IMR-90 (cell line): Measurements from ENCODE around the gene DDX42. TPM values are rescaled to one million over a fixed set of nuclear protein-coding genes. Genes with fewer than 3 reads are reported as not detected.
A peak's percentile ranks its signal among the peaks of the same experiment; 100 is the strongest.

Experiments used
- ATAC-seq: fragments of 200-7000 bp; cut with Tn5 transposase; 2 replicates; pipeline ENCODE4 v1.9.1; 2020; ENCODE audit warnings: low read depth, mild to moderate bottlenecking, moderate library complexity
- BruUV-seq: library from RNA; stranded (reverse); fragments of 400-500 nt; replicated peaks from 2 replicates; lab custom pipeline; 2021; lab: Mats Ljungman, UMichigan
- CTCF ChIA-PET: fragments of 300-600 bp; formaldehyde crosslinking; extraction: SDS; loops from one replicate; lab custom pipeline; 2021; ENCODE audit warnings: antibody characterized with exemption; lab: Yijun Ruan, JAX
- POLR2A ChIA-PET: fragments of 300-600 bp; sonication (Branson Sonifier 250); formaldehyde crosslinking; loops from one replicate; lab custom pipeline; 2022; ENCODE audit warnings: antibody characterized with exemption; ENCODE audit not compliant: unreplicated experiment; lab: Charles Lee
- DNase-seq: peaks from one replicate; pipeline ENCODE4 v3.0.0; 2013
- H2AFZ ChIP-seq: replicated peaks from 2 replicates; pipeline ENCODE3; 2013; ENCODE audit warnings: low read length, mild to moderate bottlenecking; ENCODE audit not compliant: poor library complexity
- H2AK5ac ChIP-seq: 2 replicates; pipeline ENCODE4 v1.6.1; 2013; ENCODE audit warnings: low read depth, low read length, inconsistent platforms
- H2AK9ac ChIP-seq: replicated peaks from 2 replicates; pipeline ENCODE3; 2013; ENCODE audit warnings: mild to moderate bottlenecking, low read depth, low read length, moderate library complexity; ENCODE audit not compliant: poor library complexity
- H2BK120ac ChIP-seq: 2 replicates; pipeline ENCODE4 v1.6.1; 2013; ENCODE audit warnings: low read depth, low read length, inconsistent platforms
- H2BK15ac ChIP-seq: 3 replicates; pipeline ENCODE4 v1.6.1; 2013; ENCODE audit warnings: low read depth, low read length, inconsistent platforms
- H2BK20ac ChIP-seq: 2 replicates; pipeline ENCODE4 v1.6.1; 2013; ENCODE audit warnings: low read depth, mild to moderate bottlenecking, inconsistent platforms, low read length, moderate library complexity
- H2BK5ac ChIP-seq: 2 replicates; pipeline ENCODE4 v1.6.1; 2013; ENCODE audit warnings: mild to moderate bottlenecking, low read depth, low read length, inconsistent platforms; ENCODE audit not compliant: poor library complexity, severe bottlenecking
- H3K14ac ChIP-seq: replicated peaks from 2 replicates; pipeline ENCODE4 v1.6.1; 2013; ENCODE audit warnings: low read depth, low read length, inconsistent platforms
- H3K18ac ChIP-seq: 2 replicates; pipeline ENCODE4 v1.6.1; 2013; ENCODE audit warnings: low read depth, low read length, control low read depth
- H3K23ac ChIP-seq: 2 replicates; pipeline ENCODE4 v1.6.1; 2013; ENCODE audit warnings: low read depth, low read length, inconsistent platforms
- H3K27ac ChIP-seq: 2 replicates; pipeline ENCODE4 v1.5.1; 2013; ENCODE audit warnings: mild to moderate bottlenecking, control low read depth, low read length; ENCODE audit not compliant: insufficient read depth
- H3K27me3 ChIP-seq: 2 replicates; pipeline ENCODE4 v1.6.1; 2013; ENCODE audit warnings: low read length; ENCODE audit not compliant: control insufficient read depth, insufficient read depth
- H3K36me3 ChIP-seq: 2 replicates; pipeline ENCODE4 v1.6.1; 2013; ENCODE audit warnings: low read length, mixed read lengths; ENCODE audit not compliant: control insufficient read depth, insufficient read depth
- H3K4ac ChIP-seq: 2 replicates; pipeline ENCODE4 v1.6.1; 2013; ENCODE audit warnings: low read depth, low read length, inconsistent platforms
- H3K4me1 ChIP-seq: 2 replicates; pipeline ENCODE4 v1.6.1; 2013; ENCODE audit warnings: low read length, mixed read lengths; ENCODE audit not compliant: control insufficient read depth, insufficient read depth
- H3K4me2 ChIP-seq: 2 replicates; pipeline ENCODE4 v1.6.1; 2013; ENCODE audit warnings: low read depth, mild to moderate bottlenecking, control low read depth, low read length, moderate library complexity
- H3K4me3 ChIP-seq: 2 replicates; pipeline ENCODE4 v1.5.1; 2013; ENCODE audit warnings: low read depth, mild to moderate bottlenecking, control low read depth, low read length, moderate library complexity; ENCODE audit not compliant: insufficient read depth
- H3K56ac ChIP-seq: 2 replicates; pipeline ENCODE4 v1.6.1; 2013; ENCODE audit warnings: low read length, inconsistent platforms; ENCODE audit not compliant: insufficient read depth; ENCODE audit errors: extremely low read depth
- H3K79me1 ChIP-seq, 2 experiments: 2 replicates each; pipeline ENCODE4 v1.6.1; 2013; ENCODE audit warnings: low read length in 2 of 2, inconsistent platforms in 1 of 2, low read depth in 1 of 2
- H3K9ac ChIP-seq: 2 replicates; pipeline ENCODE4 v1.6.1; 2013; ENCODE audit warnings: low read depth, low read length, control low read depth
- H3K9me1 ChIP-seq: 2 replicates; pipeline ENCODE4 v1.6.1; 2013; ENCODE audit warnings: low read length, inconsistent platforms; ENCODE audit not compliant: insufficient read depth
- H3K9me3 ChIP-seq: 2 replicates; pipeline ENCODE4 v1.6.1; 2013; ENCODE audit warnings: low read length; ENCODE audit not compliant: control insufficient read depth, insufficient read depth
- H4K20me1 ChIP-seq: 2 replicates; pipeline ENCODE4 v1.6.1; 2013; ENCODE audit warnings: low read length, inconsistent platforms; ENCODE audit not compliant: insufficient read depth
- H4K5ac ChIP-seq: 2 replicates; pipeline ENCODE4 v1.6.1; 2013; ENCODE audit warnings: mild to moderate bottlenecking, low read depth, low read length, control low read depth
- H4K8ac ChIP-seq, 2 experiments: 2 replicates each; pipeline ENCODE4 v1.6.1; 2013; ENCODE audit warnings: low read depth in 2 of 2, low read length in 2 of 2, control low read depth in 1 of 2, inconsistent platforms in 1 of 2
- H4K91ac ChIP-seq: 2 replicates; pipeline ENCODE4 v1.6.1; 2013; ENCODE audit warnings: low read depth, low read length, inconsistent platforms; ENCODE audit not compliant: insufficient read depth
- BHLHE40 ChIP-seq: fragments of 150-350 bp; IDR thresholded peaks from 2 replicates; pipeline ENCODE4 v1.6.1; 2016; ENCODE audit warnings: mild to moderate bottlenecking, low read depth, low read length
- CHD1 ChIP-seq: IDR thresholded peaks from 2 replicates; pipeline ENCODE4 v1.6.1; 2012; ENCODE audit warnings: low read depth, low read length, improper control_type of control experiment
- FOS ChIP-seq: fragments of 150-350 bp; IDR thresholded peaks from 2 replicates; pipeline ENCODE4 v1.6.1; 2016; ENCODE audit warnings: low read depth, low read length
- MAFK ChIP-seq: IDR thresholded peaks from 2 replicates; pipeline ENCODE4 v1.6.1; 2012; ENCODE audit warnings: low read depth, low read length, improper control_type of control experiment
- NFE2L2 ChIP-seq: fragments of 150-350 bp; IDR thresholded peaks from 2 replicates; pipeline ENCODE4 v1.6.1; 2016; ENCODE audit warnings: low read depth, mild to moderate bottlenecking, low read length
- RAD21 ChIP-seq: IDR thresholded peaks from 2 replicates; pipeline ENCODE4 v1.6.1; 2012; ENCODE audit warnings: low read length, improper control_type of control experiment
- RCOR1 ChIP-seq: IDR thresholded peaks from 2 replicates; pipeline ENCODE4 v1.6.1; 2012; ENCODE audit warnings: mild to moderate bottlenecking, low read length, improper control_type of control experiment; ENCODE audit not compliant: insufficient replicate concordance
- RFX5 ChIP-seq: IDR thresholded peaks from 2 replicates; pipeline ENCODE4 v1.8.0; 2012; ENCODE audit warnings: low read depth, mild to moderate bottlenecking, low read length, moderate library complexity
- SMC3 ChIP-seq: fragments of 150-350 bp; IDR thresholded peaks from 2 replicates; pipeline ENCODE4 v1.6.1; 2016; ENCODE audit warnings: low read depth, mild to moderate bottlenecking, antibody characterized with exemption, low read length, moderate library complexity
- WGBS, 2 experiments: methylation state at CpG; one replicate each; pipeline versions ENCODE4 v1.1.5 to v1.1.7; 2013; ENCODE audit warnings: missing lambda C conversion rate in 2 of 2; ENCODE audit not compliant: insufficient read length in 1 of 2; ENCODE audit errors: extremely low coverage in 2 of 2; 5-methylcytosine and 5-hydroxymethylcytosine counted together
- dilution Hi-C: fragments of 300-500 bp; cut with HindIII; formaldehyde crosslinking; loops from one replicate; pipeline ENCODE4 v1.14.3; 2018; ENCODE audit warnings: low sequenced_read_pairs; ENCODE audit not compliant: unreplicated experiment
- in situ Hi-C: fragments of 300-500 bp; cut with MboI; formaldehyde crosslinking; loops from 3 replicates; pipeline ENCODE4 v1.14.3; 2019; ENCODE audit warnings: low sequenced_read_pairs, inconsistent platforms, mixed read lengths
- intact Hi-C: fragments of 100-400 bp; cut with micrococcal nuclease; formaldehyde crosslinking; loops from 2 replicates; pipeline ENCODE4 v1.10.0; 2022
- polyA plus RNA-seq, 3 experiments: library from polyadenylated mRNA; depleted of rRNA; stranded (reverse); fragments of >200 nt; gene quantifications; 2 replicates each; pipeline ENCODE4 v1.2.3, GENCODE V29; 2012; ENCODE audit warnings: low replicate concordance in 1 of 3
- total RNA-seq: library from RNA; depleted of rRNA; stranded (reverse); fragments of >200 nt; gene quantifications from 2 replicates; pipeline ENCODE4 v1.2.3, GENCODE V29; 2012
- TF ChIP-seq, protein P1 (sequence below): fragments of 150-350 bp; IDR thresholded peaks from 2 replicates; pipeline ENCODE4 v1.6.1; 2016; ENCODE audit warnings: low read depth, mild to moderate bottlenecking, low read length, moderate library complexity, borderline replicate concordance
- TF ChIP-seq, protein P2 (sequence below): fragments of 150-350 bp; IDR thresholded peaks from 2 replicates; pipeline ENCODE4 v1.6.1; 2017; ENCODE audit warnings: mild to moderate bottlenecking, antibody characterized with exemption, low read length, low read depth
- TF ChIP-seq, protein P3 (sequence below): conservative IDR thresholded peaks from 2 replicates; pipeline ENCODE4 v1.5.1; 2012; ENCODE audit warnings: mild to moderate bottlenecking, low read depth, low read length, improper control_type of control experiment

Gene DDX42
- total and polyA plus RNA-seq, 2 of the 4 experiments (the other 2 are of a cell fraction) = 75.8 to 91.5 TPM

DNA sequence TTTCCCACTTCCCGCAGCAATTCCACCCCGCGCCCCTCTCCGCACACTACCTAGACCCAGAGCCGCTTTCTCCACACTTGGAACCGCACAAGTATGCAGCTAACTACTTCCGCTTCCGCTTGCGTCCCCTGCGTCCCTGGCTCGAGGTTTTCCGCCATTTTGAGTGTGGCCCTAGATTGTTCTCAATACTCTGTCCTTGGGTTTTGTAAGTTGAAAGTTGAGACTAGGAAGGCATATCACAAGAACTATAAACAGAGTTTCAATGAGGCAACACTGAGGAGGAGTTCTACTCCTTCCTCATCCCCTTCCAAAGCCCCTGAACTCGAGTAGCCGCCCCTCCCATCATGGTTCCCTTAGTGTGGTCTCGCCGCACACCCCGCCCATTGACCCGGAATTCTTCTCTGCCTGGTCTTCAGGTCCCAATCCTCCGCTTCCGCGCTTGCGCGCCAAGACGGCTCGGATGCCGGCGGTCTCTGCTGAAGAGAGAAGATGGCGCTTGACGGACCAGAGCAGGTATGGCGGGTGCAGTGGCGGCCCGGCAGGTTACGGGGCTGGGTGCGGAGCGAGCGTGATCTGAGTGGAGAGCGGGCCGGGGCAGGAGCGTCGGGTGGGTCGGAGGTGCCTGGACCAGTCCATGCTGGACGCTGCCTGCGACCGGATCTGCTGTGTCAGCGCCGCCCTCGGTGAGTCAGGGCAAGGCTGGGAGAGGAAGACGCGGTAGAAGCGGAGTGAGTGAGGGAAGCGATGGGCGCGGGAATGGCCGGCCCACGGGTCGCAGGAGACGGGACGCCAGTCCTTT is 53.2 kb downstream of the DDX42 start, which contains the start of the genes FTSJ3 and PSMC5 (continued):
- no peak for TF ChIP-seq RCOR1
- TF ChIP-seq MAFK = peak; percentile 91
- TF ChIP-seq BHLHE40 = no peak

DNA sequence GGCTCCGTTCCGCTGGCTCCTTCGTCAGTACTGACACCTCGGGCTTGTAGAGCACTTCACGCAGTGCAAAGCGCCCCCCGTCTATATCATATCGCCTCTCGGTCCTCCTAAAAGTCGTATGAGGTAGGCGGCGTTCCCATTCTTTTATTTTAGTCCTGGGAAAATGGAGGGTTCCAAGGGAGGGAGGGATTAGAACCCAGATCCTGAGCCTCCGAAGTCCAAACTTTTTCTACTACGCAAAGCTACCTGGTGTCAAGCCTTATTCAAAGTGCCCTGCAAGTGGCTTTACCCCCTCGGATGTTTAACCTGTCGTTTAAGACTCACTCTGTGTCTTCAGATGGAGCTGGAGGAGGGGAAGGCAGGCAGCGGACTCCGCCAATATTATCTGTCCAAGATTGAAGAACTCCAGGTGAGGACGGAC is 53.8 kb downstream of the DDX42 start:
- no peaks in the 10 kb centered on the region for H3K27me3 ChIP-seq
- peak overlapping the region; percentile 90; a peak in 3 of 4 replicates for H4K8ac ChIP-seq
- H2AFZ ChIP-seq = peak overlapping the region; percentile 98
- peak overlapping the region; percentile 95 for H2AK5ac ChIP-seq
- H3K9me3 ChIP-seq = no peaks in the 10 kb centered on the region
- DNase-seq = no peak
- ChIA-PET POLR2A (interaction anchor here (0.6 kb wide), 1 partner anchor 11 kb away, joined by 5 read pairs; no protein-coding TSS in a partner anchor), CTCF (no interaction called here)
- in situ Hi-C loops (no loop called here), dilution Hi-C loops (no loop called here), intact Hi-C loops (loop anchor here (2.0 kb wide), 1 partner anchor 23 kb away; no protein-coding TSS in a partner anchor)
- peaks cover 41 to 73% of the 10 kb centered on the region in 2 experiments for H3K79me1 ChIP-seq
- H3K4me3 ChIP-seq = peak overlapping the region; percentile 79
- peak overlapping the region; percentile 99 for H2AK9ac ChIP-seq
- peaks cover 33% of the 10 kb centered on the region for H4K20me1 ChIP-seq
- peak overlapping the region; percentile 42 for H2BK120ac ChIP-seq
- H3K9me1 ChIP-seq = peaks cover 13% of the 10 kb centered on the region
- peak overlapping the region; percentile 90 for H3K9ac ChIP-seq
- H3K23ac ChIP-seq = peak overlapping the region; percentile 93
- no peak overlapping the region for H2BK20ac ChIP-seq
- H3K18ac ChIP-seq = peak overlapping the region; percentile 40
- peaks cover 64% of the 10 kb centered on the region for H3K36me3 ChIP-seq
- WGBS, 2 experiments = no CpG with 5 or more reads among the region's 19 CpGs
- peak overlapping the region; percentile 93 for H3K27ac ChIP-seq
- BruUV-seq = no TSS peak
- peaks cover 1% of the 10 kb centered on the region; the same call in 1 of the 2 replicates for H3K4me1 ChIP-seq
- H3K4me2 ChIP-seq = peak overlapping the region; percentile 95
- H4K5ac ChIP-seq = peak overlapping the region; percentile 63; the same call in 1 of the 2 replicates
- H3K4ac ChIP-seq = peak overlapping the region; percentile 90
- peak overlapping the region; percentile 89 for H3K14ac ChIP-seq
- peak overlapping the region; percentile 74 for H4K91ac ChIP-seq
- H2BK15ac ChIP-seq = no peak overlapping the region; the same call in 2 of the 3 replicates
- H3K56ac ChIP-seq = peak overlapping the region; percentile 63
- no peak; the same call in 1 of the 2 replicates for ATAC-seq
- H2BK5ac ChIP-seq = peak overlapping the region; percentile 96
- TF ChIP-seq, protein P1, sequence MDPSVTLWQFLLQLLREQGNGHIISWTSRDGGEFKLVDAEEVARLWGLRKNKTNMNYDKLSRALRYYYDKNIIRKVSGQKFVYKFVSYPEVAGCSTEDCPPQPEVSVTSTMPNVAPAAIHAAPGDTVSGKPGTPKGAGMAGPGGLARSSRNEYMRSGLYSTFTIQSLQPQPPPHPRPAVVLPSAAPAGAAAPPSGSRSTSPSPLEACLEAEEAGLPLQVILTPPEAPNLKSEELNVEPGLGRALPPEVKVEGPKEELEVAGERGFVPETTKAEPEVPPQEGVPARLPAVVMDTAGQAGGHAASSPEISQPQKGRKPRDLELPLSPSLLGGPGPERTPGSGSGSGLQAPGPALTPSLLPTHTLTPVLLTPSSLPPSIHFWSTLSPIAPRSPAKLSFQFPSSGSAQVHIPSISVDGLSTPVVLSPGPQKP = no peak
- TF ChIP-seq RAD21 (no peak), NFE2L2 (no peak), RFX5 (no peak), SMC3 (no peak), CHD1 (no peak), FOS (no peak)
- TF ChIP-seq, protein P2, sequence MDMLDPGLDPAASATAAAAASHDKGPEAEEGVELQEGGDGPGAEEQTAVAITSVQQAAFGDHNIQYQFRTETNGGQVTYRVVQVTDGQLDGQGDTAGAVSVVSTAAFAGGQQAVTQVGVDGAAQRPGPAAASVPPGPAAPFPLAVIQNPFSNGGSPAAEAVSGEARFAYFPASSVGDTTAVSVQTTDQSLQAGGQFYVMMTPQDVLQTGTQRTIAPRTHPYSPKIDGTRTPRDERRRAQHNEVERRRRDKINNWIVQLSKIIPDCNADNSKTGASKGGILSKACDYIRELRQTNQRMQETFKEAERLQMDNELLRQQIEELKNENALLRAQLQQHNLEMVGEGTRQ = no peak
- TF ChIP-seq, protein P3, sequence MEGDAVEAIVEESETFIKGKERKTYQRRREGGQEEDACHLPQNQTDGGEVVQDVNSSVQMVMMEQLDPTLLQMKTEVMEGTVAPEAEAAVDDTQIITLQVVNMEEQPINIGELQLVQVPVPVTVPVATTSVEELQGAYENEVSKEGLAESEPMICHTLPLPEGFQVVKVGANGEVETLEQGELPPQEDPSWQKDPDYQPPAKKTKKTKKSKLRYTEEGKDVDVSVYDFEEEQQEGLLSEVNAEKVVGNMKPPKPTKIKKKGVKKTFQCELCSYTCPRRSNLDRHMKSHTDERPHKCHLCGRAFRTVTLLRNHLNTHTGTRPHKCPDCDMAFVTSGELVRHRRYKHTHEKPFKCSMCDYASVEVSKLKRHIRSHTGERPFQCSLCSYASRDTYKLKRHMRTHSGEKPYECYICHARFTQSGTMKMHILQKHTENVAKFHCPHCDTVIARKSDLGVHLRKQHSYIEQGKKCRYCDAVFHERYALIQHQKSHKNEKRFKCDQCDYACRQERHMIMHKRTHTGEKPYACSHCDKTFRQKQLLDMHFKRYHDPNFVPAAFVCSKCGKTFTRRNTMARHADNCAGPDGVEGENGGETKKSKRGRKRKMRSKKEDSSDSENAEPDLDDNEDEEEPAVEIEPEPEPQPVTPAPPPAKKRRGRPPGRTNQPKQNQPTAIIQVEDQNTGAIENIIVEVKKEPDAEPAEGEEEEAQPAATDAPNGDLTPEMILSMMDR = no peak
